ENCODE measurements around the gene PDZRN4.

PDZRN4 gene

DNA sequence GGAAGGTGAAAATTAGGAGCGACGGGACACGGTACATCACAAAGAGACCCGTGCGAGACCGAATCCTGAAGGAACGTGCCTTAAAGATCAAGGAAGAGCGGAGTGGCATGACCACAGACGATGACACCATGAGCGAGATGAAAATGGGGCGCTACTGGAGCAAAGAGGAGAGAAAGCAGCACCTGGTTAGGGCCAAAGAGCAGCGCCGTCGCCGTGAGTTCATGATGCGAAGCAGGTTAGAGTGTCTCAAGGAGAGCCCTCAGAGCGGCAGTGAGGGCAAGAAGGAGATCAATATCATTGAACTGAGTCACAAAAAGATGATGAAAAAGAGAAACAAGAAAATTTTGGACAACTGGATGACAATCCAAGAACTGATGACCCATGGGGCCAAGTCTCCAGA lies 385.3 kb downstream of the PDZRN4 start:
- no peak overlapping the region for H3K4me3 ChIP-seq (ENCODE audit: low read depth, low read length)
- TF ChIP-seq, protein P1, sequence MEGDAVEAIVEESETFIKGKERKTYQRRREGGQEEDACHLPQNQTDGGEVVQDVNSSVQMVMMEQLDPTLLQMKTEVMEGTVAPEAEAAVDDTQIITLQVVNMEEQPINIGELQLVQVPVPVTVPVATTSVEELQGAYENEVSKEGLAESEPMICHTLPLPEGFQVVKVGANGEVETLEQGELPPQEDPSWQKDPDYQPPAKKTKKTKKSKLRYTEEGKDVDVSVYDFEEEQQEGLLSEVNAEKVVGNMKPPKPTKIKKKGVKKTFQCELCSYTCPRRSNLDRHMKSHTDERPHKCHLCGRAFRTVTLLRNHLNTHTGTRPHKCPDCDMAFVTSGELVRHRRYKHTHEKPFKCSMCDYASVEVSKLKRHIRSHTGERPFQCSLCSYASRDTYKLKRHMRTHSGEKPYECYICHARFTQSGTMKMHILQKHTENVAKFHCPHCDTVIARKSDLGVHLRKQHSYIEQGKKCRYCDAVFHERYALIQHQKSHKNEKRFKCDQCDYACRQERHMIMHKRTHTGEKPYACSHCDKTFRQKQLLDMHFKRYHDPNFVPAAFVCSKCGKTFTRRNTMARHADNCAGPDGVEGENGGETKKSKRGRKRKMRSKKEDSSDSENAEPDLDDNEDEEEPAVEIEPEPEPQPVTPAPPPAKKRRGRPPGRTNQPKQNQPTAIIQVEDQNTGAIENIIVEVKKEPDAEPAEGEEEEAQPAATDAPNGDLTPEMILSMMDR (IDR thresholded peaks at IDR 0.05; ENCODE audit: insufficient read depth, low read depth, low read length, missing control alignments): no peak
- DNase-seq (ENCODE audit: low read depth): no peak

DNA sequence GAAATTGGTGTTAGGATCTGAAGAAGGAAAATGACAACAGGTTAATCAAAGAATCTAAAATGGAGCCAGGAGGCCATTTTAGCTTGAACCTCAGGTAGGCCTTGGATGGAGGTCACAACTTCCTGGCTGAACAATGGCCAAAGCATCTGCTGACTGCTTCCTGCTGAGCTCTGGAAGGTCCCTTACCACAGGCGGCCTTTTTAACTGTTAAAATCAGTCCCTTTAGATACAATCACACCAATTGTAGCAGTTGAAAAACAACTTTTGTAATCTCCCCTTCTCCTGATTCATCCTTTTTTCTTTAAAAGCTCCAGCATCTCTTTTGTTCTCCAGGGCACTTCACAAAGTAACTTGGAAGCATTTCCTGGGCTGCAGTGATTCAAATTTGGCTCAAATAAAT lies 388.8 kb downstream of the PDZRN4 start:
- TF ChIP-seq, protein P1 (IDR thresholded peaks at IDR 0.05; ENCODE audit: insufficient read depth, low read depth, low read length, missing control alignments): no peak
- H3K4me3 ChIP-seq (ENCODE audit: low read depth, low read length): no peak overlapping the region
- DNase-seq (ENCODE audit: low read depth): peak; percentile 5

DNA sequence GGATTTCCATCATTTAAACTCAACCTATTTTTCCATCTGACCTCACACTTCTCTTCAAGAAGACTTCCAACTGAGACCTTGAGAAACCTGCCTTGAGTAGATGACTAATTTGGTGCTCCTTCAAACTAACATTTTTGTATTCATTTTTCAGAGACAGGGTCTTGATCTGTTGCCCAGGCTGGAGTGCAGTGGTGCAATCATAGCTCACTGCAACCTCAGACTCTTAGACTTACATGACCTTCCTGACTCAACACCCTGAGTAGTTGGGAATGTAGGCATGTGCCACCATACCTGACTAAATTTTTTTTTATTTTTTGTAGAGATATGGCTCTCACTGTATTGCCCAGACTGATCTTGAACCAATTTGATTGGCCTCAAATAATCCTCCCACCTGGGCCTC lies 389.9 kb downstream of the PDZRN4 start:
- DNase-seq (ENCODE audit: low read depth): no peak
- TF ChIP-seq, protein P1 (IDR thresholded peaks at IDR 0.05; ENCODE audit: insufficient read depth, low read depth, low read length, missing control alignments): no peak

DNA sequence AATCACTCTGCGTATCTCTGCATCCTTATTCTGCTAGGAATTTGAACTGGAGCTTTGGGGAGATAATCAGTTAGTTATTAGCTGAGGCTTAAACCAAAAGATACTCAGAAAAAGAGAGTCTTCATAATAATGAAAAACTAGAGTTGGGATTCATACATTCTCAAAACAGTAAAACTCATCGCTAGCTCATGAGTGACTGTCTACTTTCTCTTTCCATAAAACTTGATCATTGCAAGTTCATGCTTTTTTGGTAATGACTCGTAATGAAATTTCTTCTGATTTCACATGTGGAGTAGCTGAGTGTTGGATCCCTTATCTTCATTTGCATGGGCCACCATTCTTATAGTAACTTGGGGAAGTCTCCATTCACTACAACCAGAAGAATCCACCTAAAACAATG lies 397.7 kb downstream of the PDZRN4 start:
- TF ChIP-seq, protein P1 (IDR thresholded peaks at IDR 0.05; ENCODE audit: insufficient read depth, low read depth, low read length, missing control alignments): no peak
- no peak overlapping the region for H3K4me3 ChIP-seq (ENCODE audit: low read depth, low read length)
- no peak for DNase-seq (ENCODE audit: low read depth)

More for the DNA sequence above, 389.9 kb downstream of the PDZRN4 start:
- no peak overlapping the region for H3K4me3 ChIP-seq (ENCODE audit: low read depth, low read length)

DNA sequence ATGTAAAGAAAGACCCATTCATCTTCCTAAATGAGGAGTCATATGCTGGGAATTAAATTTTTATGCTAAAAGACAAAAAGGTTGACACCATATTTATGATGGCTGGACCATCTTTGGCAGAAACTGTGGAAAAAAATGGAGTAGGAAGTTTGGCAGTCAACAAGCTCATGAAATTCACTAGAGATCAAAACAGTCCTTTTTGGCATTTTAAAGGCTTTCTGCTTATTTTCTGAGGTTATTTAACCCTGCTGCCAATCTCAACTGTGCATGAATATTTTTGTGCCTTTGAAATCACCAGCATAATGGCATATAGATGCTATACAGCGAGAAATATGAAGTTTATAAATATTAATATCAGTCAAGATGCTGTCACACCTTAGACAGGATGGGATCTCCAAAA lies 399.5 kb downstream of the PDZRN4 start:
- H3K4me3 ChIP-seq (ENCODE audit: low read depth, low read length): no peak overlapping the region
- TF ChIP-seq, protein P1 (IDR thresholded peaks at IDR 0.05; ENCODE audit: insufficient read depth, low read depth, low read length, missing control alignments): no peak
- no peak for DNase-seq (ENCODE audit: low read depth)

DNA sequence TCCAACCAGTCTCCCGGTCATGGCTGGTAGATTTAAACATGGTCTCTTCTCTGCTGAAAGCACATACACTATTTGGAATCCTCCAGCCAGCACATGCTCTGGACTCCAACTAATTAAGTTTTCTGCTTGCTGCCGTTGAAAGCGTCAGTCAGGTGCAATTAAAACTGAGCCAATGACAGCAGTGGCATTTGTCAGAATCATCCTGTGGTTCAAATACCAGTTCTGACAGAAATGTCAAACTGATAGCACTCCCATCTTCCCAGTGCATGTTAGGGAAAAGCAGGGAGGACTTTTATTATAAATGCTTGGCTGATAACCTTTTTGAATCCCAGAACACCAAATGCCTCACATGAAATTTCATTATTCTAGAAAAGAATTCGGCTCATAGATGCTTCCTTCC lies 401.8 kb downstream of the PDZRN4 start:
- H3K4me3 ChIP-seq (ENCODE audit: low read depth, low read length): no peak overlapping the region
- no peak for DNase-seq (ENCODE audit: low read depth)
- TF ChIP-seq, protein P1 (IDR thresholded peaks at IDR 0.05; ENCODE audit: insufficient read depth, low read depth, low read length, missing control alignments): no peak

DNA sequence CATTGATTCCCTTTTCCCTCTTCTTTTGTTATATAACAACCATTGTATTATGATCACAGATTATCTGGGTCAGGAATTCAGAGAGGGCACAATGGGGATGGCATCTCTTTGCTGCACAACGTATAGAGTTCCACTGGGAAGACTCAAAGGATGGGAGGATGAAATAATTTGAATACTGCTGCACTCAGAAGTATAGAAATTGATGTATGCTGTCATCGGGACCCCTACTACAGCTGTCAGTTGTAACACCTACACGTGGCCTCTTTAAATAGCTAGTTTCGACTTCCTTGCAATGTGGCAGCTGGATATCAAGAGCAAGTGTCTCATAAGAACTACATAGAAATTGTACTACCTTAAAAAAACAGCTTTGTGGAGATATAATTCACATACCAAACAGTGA lies 408.1 kb downstream of the PDZRN4 start:
- TF ChIP-seq, protein P1 (IDR thresholded peaks at IDR 0.05; ENCODE audit: insufficient read depth, low read depth, low read length, missing control alignments): no peak
- DNase-seq (ENCODE audit: low read depth): no peak

More for the DNA sequence above, 408.1 kb downstream of the PDZRN4 start:
- no peak overlapping the region for H3K4me3 ChIP-seq (ENCODE audit: low read depth, low read length)
